Immature natural killer cell (primary cell): ENCODE measurements around the gene DLG1. TPM values are rescaled to one million over a fixed set of nuclear protein-coding genes. Genes with fewer than 3 reads are reported as not detected.
"Not testable (repeated sequence)": the region's sequence is repeated elsewhere in the genome, so short reads cannot be mapped to it uniquely, and the experiment has no call there.

Experiments
- DNase-seq, 3 donors: peaks; one replicate each; pipeline ENCODE4 v3.0.0; 2022; ENCODE audit warnings: mixed read lengths in 1 of 3
- H3K27ac Mint-ChIP-seq, 6 donors: one replicate each; pipeline ENCODE4 v1.8.0; 2020; ENCODE audit warnings: mixed read lengths in 6 of 6, mild to moderate bottlenecking in 5 of 6, inconsistent platforms in 4 of 6, moderate library complexity in 3 of 6
- H3K27me3 Mint-ChIP-seq, 3 donors: one replicate each; pipeline ENCODE4 v1.8.0; 2020 to 2021; ENCODE audit warnings: low read depth in 3 of 3, mild to moderate bottlenecking in 3 of 3, mixed read lengths in 3 of 3, moderate library complexity in 3 of 3, inconsistent platforms in 1 of 3
- H3K36me3 Mint-ChIP-seq, 3 donors: one replicate each; pipeline ENCODE4 v1.8.0; 2020; ENCODE audit warnings: mixed read lengths in 3 of 3, inconsistent platforms in 2 of 3, mild to moderate bottlenecking in 2 of 3
- H3K4me1 Mint-ChIP-seq, 2 donors: one replicate each; pipeline ENCODE4 v1.8.0; 2020; ENCODE audit warnings: inconsistent platforms in 2 of 2, mild to moderate bottlenecking in 2 of 2, mixed read lengths in 2 of 2, moderate library complexity in 1 of 2
- H3K4me3 Mint-ChIP-seq, 5 donors: one replicate each; pipeline ENCODE4 v1.8.0; 2020; ENCODE audit warnings: mild to moderate bottlenecking in 5 of 5, mixed read lengths in 5 of 5, inconsistent platforms in 3 of 5, moderate library complexity in 3 of 5
- H3K9me3 Mint-ChIP-seq, 6 donors: one replicate each; pipeline ENCODE4 v1.8.0; 2020; ENCODE audit warnings: mild to moderate bottlenecking in 6 of 6, mixed read lengths in 6 of 6, inconsistent platforms in 4 of 6, moderate library complexity in 3 of 6
- polyA plus RNA-seq, 3 donors: library from polyadenylated mRNA; unstranded; fragments of 300-500 nt; fragmentation: Illumina TruSeq; gene quantifications; one replicate each; pipeline ENCODE4 v1.2.3, GENCODE V29; 2021

DLG1 gene
- polyA plus RNA-seq, 3 donors from 2014 or later = 16.1 to 27.3 (median 26.3) TPM

GRCh38 chr3:197082871-197083270, 215.5 kb downstream of the DLG1 start:
- Mint-ChIP-seq H3K27me3 (peaks cover 0 to 4% (median 0%) of the 10 kb centered on the region in 3 donors), H3K4me3 (no peak overlapping the region), H3K4me1 (no peaks in the 10 kb centered on the region), H3K36me3 (peaks cover 3 to 9% (median 9%) of the 10 kb centered on the region in 3 donors), H3K27ac (no peak overlapping the region), H3K9me3 (no peaks in the 10 kb centered on the region)
- no peak for DNase-seq

DNA sequence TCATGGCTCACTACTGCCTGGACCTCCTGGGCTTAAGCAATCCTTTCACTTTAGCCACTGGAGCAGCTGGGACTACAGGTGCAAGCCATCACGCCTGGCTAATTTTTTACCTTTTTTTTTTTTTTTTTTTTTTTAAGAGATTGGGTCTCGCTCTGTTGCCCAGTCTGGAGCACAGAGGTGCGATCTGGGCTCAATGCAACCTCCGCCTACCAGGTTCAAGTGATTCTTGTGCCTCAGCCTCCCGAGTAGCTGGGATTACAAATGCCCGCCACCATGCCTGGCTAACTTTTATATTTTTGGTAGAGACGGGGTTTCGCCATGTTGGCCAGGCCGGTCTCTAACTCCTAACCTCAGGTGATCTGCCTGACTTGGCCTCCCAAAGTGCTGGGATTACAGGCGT, 218.1 kb downstream of the DLG1 start:
- Mint-ChIP-seq H3K4me1 (no peaks in the 10 kb centered on the region), H3K27ac (no peak overlapping the region), H3K4me3 (no peak overlapping the region), H3K27me3 (no peaks in the 10 kb centered on the region), H3K36me3 (peaks cover 6 to 10% (median 10%) of the 10 kb centered on the region in 3 donors), H3K9me3 (no peaks in the 10 kb centered on the region)
- no peak for DNase-seq

DNA sequence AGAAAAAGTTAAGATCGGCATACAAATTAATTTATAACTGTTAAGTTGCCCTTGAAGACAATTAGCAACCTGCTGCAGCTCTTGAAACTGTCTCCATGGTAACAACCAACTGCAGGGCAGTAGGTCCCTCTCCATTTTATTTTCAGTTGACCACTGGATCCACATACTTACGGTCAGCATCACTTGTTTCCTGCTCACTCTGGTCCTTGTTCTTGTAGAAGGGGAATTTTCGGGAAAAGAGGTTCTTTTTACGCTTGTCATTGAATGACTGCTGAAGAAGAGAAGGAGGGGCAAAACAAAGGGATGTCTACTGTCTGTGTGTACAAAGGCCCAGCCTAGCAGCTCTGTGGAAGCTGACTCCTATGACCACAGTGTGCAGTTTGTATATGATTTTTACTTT, 222.0 kb downstream of the DLG1 start:
- no peak for DNase-seq
- H3K27me3 Mint-ChIP-seq = peaks cover 0 to 1% (median 0%) of the 10 kb centered on the region in 3 donors
- no peaks in the 10 kb centered on the region for H3K9me3 Mint-ChIP-seq
- H3K4me1 Mint-ChIP-seq = no peaks in the 10 kb centered on the region
- H3K36me3 Mint-ChIP-seq = peaks cover 6 to 25% (median 19%) of the 10 kb centered on the region in 3 donors
- H3K4me3 Mint-ChIP-seq = no peak overlapping the region
- no peak overlapping the region for H3K27ac Mint-ChIP-seq

GRCh38 chr3:197068077-197068476, 230.3 kb downstream of the DLG1 start:
- Mint-ChIP-seq H3K4me3 (no peak overlapping the region), H3K27ac (no peak overlapping the region), H3K9me3 (no peaks in the 10 kb centered on the region), H3K27me3 (peaks cover 0 to 1% (median 0%) of the 10 kb centered on the region in 3 donors), H3K36me3 (peaks cover 12 to 20% (median 16%) of the 10 kb centered on the region in 3 donors), H3K4me1 (no peaks in the 10 kb centered on the region)
- no peak for DNase-seq

DNA sequence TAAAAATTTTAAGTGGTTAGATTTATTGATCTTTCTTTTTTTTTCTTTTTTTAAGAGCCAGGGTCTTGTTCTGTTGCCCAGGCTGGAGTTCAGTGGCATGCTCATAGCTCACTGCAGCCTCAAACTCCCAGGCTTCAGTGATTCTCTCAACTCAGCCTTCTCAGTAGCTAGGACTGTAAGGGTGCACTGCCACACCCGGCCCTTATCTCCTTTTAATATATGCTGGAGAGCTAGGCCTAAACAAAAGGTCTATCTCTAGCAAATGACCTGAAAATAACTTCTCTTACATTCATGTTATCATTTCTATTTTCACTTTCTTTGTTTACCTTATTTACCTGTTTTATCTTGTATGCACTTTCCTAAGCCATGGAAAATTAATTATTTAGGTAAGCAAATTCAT, 233.6 kb downstream of the DLG1 start:
- Mint-ChIP-seq H3K4me1 (no peaks in the 10 kb centered on the region), H3K27me3 (no peaks in the 10 kb centered on the region), H3K4me3 (no peak overlapping the region), H3K36me3 (peaks cover 16 to 32% (median 17%) of the 10 kb centered on the region in 3 donors), H3K9me3 (no peaks in the 10 kb centered on the region), H3K27ac (no peak overlapping the region)
- no peak for DNase-seq

- H3K27ac Mint-ChIP-seq = no peak overlapping the region
- H3K27me3 Mint-ChIP-seq = no peaks in the 10 kb centered on the region
- no peak overlapping the region for H3K4me3 Mint-ChIP-seq
- H3K4me1 Mint-ChIP-seq = no peaks in the 10 kb centered on the region
- peaks cover 27 to 49% (median 35%) of the 10 kb centered on the region in 3 donors for H3K36me3 Mint-ChIP-seq
- no peak for DNase-seq
- no peaks in the 10 kb centered on the region for H3K9me3 Mint-ChIP-seq
Measured at GRCh38 chr3:197062446-197062845, 236.0 kb downstream of the DLG1 start.

DNA sequence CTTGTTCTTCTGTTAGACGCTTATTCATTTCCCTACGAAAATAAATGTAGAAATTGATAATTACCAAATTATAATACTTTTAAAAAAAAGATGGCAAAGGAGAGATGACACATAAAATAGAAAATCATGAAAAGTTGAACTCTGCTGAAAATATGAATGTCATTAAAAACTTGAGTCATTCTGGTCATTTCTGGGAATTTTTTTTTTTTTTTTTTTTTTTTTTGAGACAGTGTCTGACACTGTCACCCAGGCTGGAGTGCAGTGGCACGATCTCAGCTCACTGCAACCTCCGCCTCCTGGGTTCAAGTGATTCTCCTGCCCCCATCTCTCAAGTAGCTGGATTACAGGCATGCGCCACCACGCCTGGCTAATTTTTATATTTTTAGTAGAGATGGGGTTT, 246.8 kb downstream of the DLG1 start:
- not testable (repeated sequence) for DNase-seq, H3K4me3 Mint-ChIP-seq, H3K9me3 Mint-ChIP-seq, H3K27me3 Mint-ChIP-seq, H3K4me1 Mint-ChIP-seq, H3K27ac Mint-ChIP-seq
- H3K36me3 Mint-ChIP-seq = peaks cover 12 to 40% (median 23%) of the 10 kb centered on the region in 3 donors

GRCh38 chr3:197050511-197050910, 247.9 kb downstream of the DLG1 start:
- H3K9me3 Mint-ChIP-seq = no peaks in the 10 kb centered on the region
- no peaks in the 10 kb centered on the region for H3K4me1 Mint-ChIP-seq
- H3K27me3 Mint-ChIP-seq = no peaks in the 10 kb centered on the region
- H3K27ac Mint-ChIP-seq = no peak overlapping the region
- H3K36me3 Mint-ChIP-seq = peaks cover 12 to 41% (median 18%) of the 10 kb centered on the region in 3 donors
- H3K4me3 Mint-ChIP-seq = no peak overlapping the region
- no peak for DNase-seq

DNA sequence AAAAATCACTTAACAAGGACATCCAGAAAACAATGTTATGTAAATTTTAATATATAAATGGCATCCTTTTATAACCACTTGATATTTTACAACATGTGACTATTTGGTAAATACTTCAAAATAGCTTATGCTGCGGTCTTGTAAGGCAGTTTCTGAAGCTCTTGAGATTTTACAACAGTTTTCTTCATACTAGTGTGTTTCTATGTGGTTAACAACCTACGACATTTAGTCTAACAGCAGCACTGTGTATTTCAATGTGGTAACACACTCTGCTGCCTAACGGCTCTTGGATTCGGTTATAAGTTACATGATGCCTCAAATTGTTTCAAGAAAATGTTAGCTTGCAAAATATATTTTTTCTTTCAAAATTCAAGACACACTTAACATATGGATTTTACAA, 255.9 kb downstream of the DLG1 start:
- Mint-ChIP-seq H3K4me3 (no peak overlapping the region), H3K4me1 (no peaks in the 10 kb centered on the region), H3K36me3 (peaks cover 12 to 18% (median 13%) of the 10 kb centered on the region in 3 donors), H3K9me3 (no peaks in the 10 kb centered on the region), H3K27ac (no peak overlapping the region), H3K27me3 (peaks cover 0 to 2% (median 0%) of the 10 kb centered on the region in 3 donors)
- DNase-seq = no peak

- no peaks in the 10 kb centered on the region for H3K4me1 Mint-ChIP-seq
- H3K36me3 Mint-ChIP-seq = peaks cover 12 to 18% (median 13%) of the 10 kb centered on the region in 3 donors
- H3K9me3 Mint-ChIP-seq = no peaks in the 10 kb centered on the region
- H3K27ac Mint-ChIP-seq = no peak overlapping the region
- H3K4me3 Mint-ChIP-seq = no peak overlapping the region
- DNase-seq = no peak
- peaks cover 0 to 2% (median 2%) of the 10 kb centered on the region in 3 donors for H3K27me3 Mint-ChIP-seq
Measured at GRCh38 chr3:197041875-197042488, 256.4 kb downstream of the DLG1 start.

DNA sequence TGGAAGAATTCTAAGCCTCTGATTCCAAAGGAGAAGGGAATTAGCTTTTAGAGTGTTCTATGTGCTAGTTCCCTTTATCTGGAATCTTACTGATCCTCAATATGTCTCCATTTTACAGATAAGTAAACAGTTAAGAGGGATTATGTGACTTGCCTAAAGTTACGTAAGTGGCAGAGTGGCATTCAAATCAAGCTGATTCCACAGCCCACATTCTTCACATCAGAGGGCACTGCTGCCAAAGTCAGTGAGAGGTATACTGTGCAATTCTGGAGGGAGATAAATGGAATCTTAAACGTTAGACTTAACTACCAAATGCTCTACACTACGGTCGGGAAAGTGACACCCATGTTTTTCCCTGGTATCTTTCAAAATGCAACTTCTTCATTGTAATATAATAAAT, 257.8 kb downstream of the DLG1 start:
- no peak overlapping the region for H3K27ac Mint-ChIP-seq
- H3K36me3 Mint-ChIP-seq = peaks cover 6 to 12% (median 10%) of the 10 kb centered on the region in 3 donors
- H3K4me3 Mint-ChIP-seq = no peak overlapping the region
- no peaks in the 10 kb centered on the region for H3K9me3 Mint-ChIP-seq
- DNase-seq = no peak
- no peaks in the 10 kb centered on the region for H3K4me1 Mint-ChIP-seq
- peaks cover 0 to 5% (median 2%) of the 10 kb centered on the region in 3 donors for H3K27me3 Mint-ChIP-seq

DNA sequence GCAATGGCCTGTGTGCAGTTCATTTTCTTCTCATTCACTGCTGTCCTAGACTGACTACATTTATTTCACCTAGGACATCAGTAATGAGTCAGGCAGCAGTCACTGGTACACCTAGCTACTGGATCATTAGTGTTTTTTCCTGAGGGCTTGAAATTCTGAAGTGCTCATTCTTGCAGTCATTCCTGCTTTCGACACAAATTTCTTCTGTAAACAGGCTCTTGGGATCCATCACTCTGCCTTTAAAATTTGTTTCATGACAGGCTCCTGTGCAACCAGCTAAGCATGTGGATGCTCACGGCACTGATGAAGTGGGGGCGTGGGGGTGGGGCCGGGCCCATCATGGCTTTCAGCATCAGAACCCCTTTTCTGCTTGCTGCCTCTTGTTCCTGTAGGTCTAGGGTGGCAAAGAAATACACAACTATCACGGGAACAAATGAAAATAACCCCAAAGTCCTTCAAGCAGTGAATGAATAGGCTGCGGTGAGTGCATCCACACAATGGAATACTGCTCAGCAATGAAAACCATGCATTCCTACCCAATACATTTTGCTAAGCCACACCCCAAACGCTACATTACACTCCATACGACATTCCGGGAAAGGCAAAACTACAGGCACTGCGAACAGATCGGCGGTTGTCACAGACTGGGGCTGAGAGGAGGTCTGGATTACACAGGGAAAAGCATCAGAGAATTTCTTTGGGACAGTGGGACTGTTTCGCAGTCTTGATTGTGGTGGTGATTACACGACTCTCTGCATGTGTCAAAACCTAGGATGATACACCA, 259.5 kb downstream of the DLG1 start:
- peaks cover 0 to 4% (median 0%) of the 10 kb centered on the region in 3 donors for H3K36me3 Mint-ChIP-seq
- no peaks in the 10 kb centered on the region for H3K9me3 Mint-ChIP-seq
- no peaks in the 10 kb centered on the region for H3K4me1 Mint-ChIP-seq
- peaks cover 2 to 5% (median 3%) of the 10 kb centered on the region in 3 donors for H3K27me3 Mint-ChIP-seq
- H3K27ac Mint-ChIP-seq = peak overlapping the region in 1 of 6 donors; percentile 29
- no peak for DNase-seq
- H3K4me3 Mint-ChIP-seq = no peak overlapping the region

GRCh38 chr3:197035577-197035976, 262.8 kb downstream of the DLG1 start:
- Mint-ChIP-seq H3K27ac (peak overlapping the region in 1 of 6 donors; percentile 12), H3K27me3 (peaks cover 2 to 10% (median 8%) of the 10 kb centered on the region in 3 donors), H3K36me3 (no peaks in the 10 kb centered on the region), H3K9me3 (peaks cover 0 to 2% (median 0%) of the 10 kb centered on the region in 6 donors), H3K4me1 (peaks cover 0 to 4% of the 10 kb centered on the region in 2 donors), H3K4me3 (no peak overlapping the region)
- no peak for DNase-seq

- H3K27me3 Mint-ChIP-seq, H3K36me3 Mint-ChIP-seq, H3K4me1 Mint-ChIP-seq, DNase-seq, H3K4me3 Mint-ChIP-seq, H3K9me3 Mint-ChIP-seq: not testable (repeated sequence)
- H3K27ac Mint-ChIP-seq = peak overlapping the region in 1 of 6 donors; percentile 50
Measured at GRCh38 chr3:197034778-197035177, 263.6 kb downstream of the DLG1 start.
